Fibroblast of mammary gland (primary cell): ENCODE results near the gene PTPN9.

Source experiments
- DNase-seq: peaks from one replicate; pipeline ENCODE4 v3.0.0-alpha.2; 2010; ENCODE audit warnings: low read depth
- H3K4me3 ChIP-seq: 2 replicates; pipeline ENCODE4 v1.5.1; 2011; ENCODE audit warnings: low read depth, mild to moderate bottlenecking, low read length, moderate library complexity; ENCODE audit not compliant: control insufficient read depth
- CTCF ChIP-seq: conservative IDR thresholded peaks from 2 replicates; pipeline ENCODE4 v1.5.1; 2011; ENCODE audit warnings: low read depth, low read length, inconsistent platforms; ENCODE audit not compliant: control insufficient read depth, insufficient read depth

The PTPN9 gene

GRCh38 chr15:75428152-75428551, 151.0 kb downstream of the PTPN9 start:
- H3K4me3 ChIP-seq: no peak overlapping the region
- no peak for TF ChIP-seq CTCF
- no peak for DNase-seq

GRCh38 chr15:75425966-75426500, 153.1 kb downstream of the PTPN9 start:
- no peak for TF ChIP-seq CTCF
- no peak overlapping the region for H3K4me3 ChIP-seq
- no peak for DNase-seq

- H3K4me3 ChIP-seq: no peak overlapping the region
- DNase-seq: no peak
- no peak for TF ChIP-seq CTCF
Measured at GRCh38 chr15:75422554-75422953, 156.6 kb downstream of the PTPN9 start.

GRCh38 chr15:75420698-75421097, 158.4 kb downstream of the PTPN9 start:
- TF ChIP-seq CTCF: no peak
- H3K4me3 ChIP-seq: no peak overlapping the region
- DNase-seq: peak; percentile 47

- H3K4me3 ChIP-seq: no peak overlapping the region
- no peak for TF ChIP-seq CTCF
- no peak for DNase-seq
Measured at GRCh38 chr15:75416584-75416983, 162.5 kb downstream of the PTPN9 start.
